ENCODE results near the gene CHN1. TPM values are rescaled to one million over a fixed set of nuclear protein-coding genes. Genes with fewer than 3 reads are reported as not detected.

CHN1 gene
- total and polyA plus RNA-seq, 2 of the 8 experiments (the other 6 are each of a cell fraction or from before 2014, with no cell fraction given) = 54.0 to 65.7 TPM

DNA sequence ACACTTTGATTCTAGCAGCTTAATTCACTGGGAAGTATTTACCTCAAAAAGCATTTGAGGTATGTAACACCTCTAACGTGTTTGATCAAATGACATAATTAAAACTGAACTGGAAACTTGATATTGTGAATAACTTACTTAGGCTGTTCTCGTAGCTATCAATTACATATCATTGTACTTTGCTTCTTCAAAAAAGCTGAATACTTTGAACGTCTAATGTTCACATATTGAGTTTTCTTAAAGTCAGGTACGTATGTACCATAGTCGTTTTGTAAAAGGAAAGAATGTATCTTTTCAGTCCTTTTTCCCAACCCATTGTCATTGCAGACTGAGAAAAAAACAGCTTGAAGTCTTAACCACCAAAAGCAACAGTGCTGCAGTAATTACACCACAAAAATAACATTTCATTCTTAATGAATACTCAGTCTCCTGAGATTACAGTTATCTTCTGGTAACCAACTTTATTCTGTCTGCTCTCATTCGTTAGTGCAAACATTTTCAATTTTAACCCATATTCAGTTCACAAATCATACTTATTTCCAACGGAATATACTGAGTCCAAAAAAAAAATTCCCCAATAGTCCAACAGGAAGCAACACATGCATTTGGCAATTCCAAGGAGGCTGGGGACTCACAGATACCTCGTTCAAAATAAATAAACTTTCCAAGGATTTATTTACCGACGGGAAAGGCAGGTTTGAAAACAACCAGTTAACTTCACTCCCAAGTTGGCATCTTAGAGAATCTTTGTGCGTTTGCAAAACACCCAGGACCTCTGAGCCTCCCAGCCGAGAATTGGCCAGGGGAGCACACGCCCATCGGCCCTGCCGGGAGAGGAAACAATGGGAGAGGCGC lies 1.1 kb downstream of the CHN1 start:
- peaks cover 0 to 17% (median 11%) of the 10 kb centered on the region in 4 experiments; a peak in 4 of 7 replicates for H3K4me1 ChIP-seq (replicated peaks in 1 of 4; ENCODE audit: control insufficient read depth in 3 of 4, insufficient read depth in 4 of 4, low read length in 3 of 4)
- no peak overlapping the region for H2BK12ac ChIP-seq (ENCODE audit: low read depth, low read length)
- no peak overlapping the region for H2BK20ac ChIP-seq (ENCODE audit: low read length)
- no peak overlapping the region for H3K27ac ChIP-seq (ENCODE audit: low read depth, low read length)
- no peaks in the 10 kb centered on the region for H3K9me3 ChIP-seq (ENCODE audit: insufficient read depth in 2 of 2, low read depth in 1 of 2, low read length in 1 of 2)
- H3K23me2 ChIP-seq (ENCODE audit: low read depth, low read length) = no peaks in the 10 kb centered on the region; the same call in 1 of the 2 replicates
- peak overlapping the region; percentile 65 to 87 for H3K4me2 ChIP-seq (ENCODE audit: insufficient read depth in 1 of 2, low read depth in 2 of 2, low read length in 2 of 2)
- no peak overlapping the region for H2BK5ac ChIP-seq (ENCODE audit: low read depth, low read length)
- no peaks in the 10 kb centered on the region for H3K79me1 ChIP-seq (ENCODE audit: low read depth, low read length)
- H2BK120ac ChIP-seq (replicated peaks; ENCODE audit: low read depth, low read length) = no peak overlapping the region
- no peaks in the 10 kb centered on the region; a peak in 1 of 8 replicates for H3K36me3 ChIP-seq (ENCODE audit: control insufficient read depth in 2 of 4, insufficient read depth in 4 of 4, low read length in 3 of 4)
- H3K4me3 ChIP-seq (ENCODE audit: extremely low read depth in 1 of 4, insufficient read depth in 2 of 4, low read depth in 3 of 4, low read length in 4 of 4) = peak overlapping the region; percentile 68 to 77 (median 74)
- DNase-seq (ENCODE audit: low read depth in 1 of 2, low spot score in 2 of 2) (peak in 1 of 2 experiments; percentile 67), FAIRE-seq (peak; percentile 50)
- WGBS, 2 experiments (ENCODE audit: extremely low coverage in 1 of 2, insufficient coverage in 1 of 2, insufficient read length in 1 of 2, insufficient replicate concordance in 2 of 2, low coverage in 1 of 2, low lambda C conversion rate in 2 of 2, missing lambda C conversion rate in 1 of 2) = 8% methylated on average over 12 of the region's 16 CpGs; no CpG with 5 or more reads in 1 of the 2 experiments
- H4K8ac ChIP-seq (ENCODE audit: extremely low read depth, insufficient read depth, low read length) = no peak overlapping the region
- no peak overlapping the region for H3K4ac ChIP-seq (replicated peaks; ENCODE audit: insufficient read length, low read depth, low read length)
- no peaks in the 10 kb centered on the region for H3K27me3 ChIP-seq (replicated peaks in 1 of 4; ENCODE audit: control insufficient read depth in 3 of 4, extremely low read depth in 1 of 4, insufficient read depth in 3 of 4, low read length in 3 of 4)
- H4K5ac ChIP-seq (ENCODE audit: insufficient read length, low read depth, low read length) = no peak overlapping the region
- H3K23ac ChIP-seq (ENCODE audit: insufficient read length) = no peak overlapping the region
- peak overlapping the region in 3 of 4 experiments; percentile 21 to 66 (median 45); a peak in 3 of 7 replicates for H3K9ac ChIP-seq (replicated peaks in 1 of 4; ENCODE audit: extremely low read depth in 1 of 4, low read depth in 3 of 4, low read length in 3 of 4)
- H3K18ac ChIP-seq (ENCODE audit: extremely low read depth, low read length) = 0 out of 2 replicates have a peak overlapping the region, but pooled peaks have one; percentile 24
- POLR2A ChIA-PET (ENCODE audit: partially characterized antibody) = interaction anchor here (0.6 to 2.0 kb wide), 14 partner anchors 10 to 273 kb away, joined by 3 to 14 read pairs (median 6); no protein-coding TSS in a partner anchor
- no peak overlapping the region for H4K91ac ChIP-seq (replicated peaks; ENCODE audit: insufficient read length, low read length)
- H3K56ac ChIP-seq (replicated peaks; ENCODE audit: insufficient read length, low read depth, low read length) = peak overlapping the region; percentile 56
- H3K14ac ChIP-seq (ENCODE audit: insufficient read length) = no peak overlapping the region
- H2AFZ ChIP-seq (ENCODE audit: low read length) = no peak overlapping the region
- CTCF ChIA-PET (ENCODE audit: partially characterized antibody) = interaction anchor here (0.7 to 2.3 kb wide), 7 partner anchors 27 to 307 kb away, joined by 3 to 9 read pairs (median 5); no protein-coding TSS in a partner anchor
- H2AK5ac ChIP-seq (ENCODE audit: low read depth, low read length) = no peak overlapping the region
- peaks cover 8 to 54% of the 10 kb centered on the region in 2 experiments for H3K79me2 ChIP-seq (ENCODE audit: control insufficient read depth in 1 of 2, insufficient read depth in 2 of 2, low read length in 2 of 2)
- H4K20me1 ChIP-seq (replicated peaks in 1 of 2; ENCODE audit: control insufficient read depth in 1 of 2, insufficient read depth in 2 of 2, low read length in 2 of 2) = peaks cover 0 to 3% of the 10 kb centered on the region in 2 experiments
- H2BK15ac ChIP-seq (ENCODE audit: low read length) = no peak overlapping the region
- no peak for TF ChIP-seq KDM1A (IDR thresholded peaks at IDR 0.05; ENCODE audit: borderline replicate concordance, low read length)
- peak in 1 of 2 experiments; percentile 54; a peak in 1 of 3 replicates for TF ChIP-seq POLR2A (IDR thresholded peaks at IDR 0.05; ENCODE audit: control extremely low read depth in 1 of 2, low read depth in 2 of 2, low read length in 2 of 2)
- TF ChIP-seq POLR2AphosphoS5 (IDR thresholded peaks at IDR 0.05; ENCODE audit: low read depth, low read length) = peak; percentile 54; the same call in 1 of the 2 replicates
- TF ChIP-seq TCF12 (IDR thresholded peaks at IDR 0.05; ENCODE audit: low read depth, low read length) = no peak
- TF ChIP-seq, protein P1, sequence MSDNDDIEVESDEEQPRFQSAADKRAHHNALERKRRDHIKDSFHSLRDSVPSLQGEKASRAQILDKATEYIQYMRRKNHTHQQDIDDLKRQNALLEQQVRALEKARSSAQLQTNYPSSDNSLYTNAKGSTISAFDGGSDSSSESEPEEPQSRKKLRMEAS (IDR thresholded peaks at IDR 0.05) = no peak
- TF ChIP-seq SAP30 (IDR thresholded peaks at IDR 0.05; ENCODE audit: insufficient read depth, insufficient replicate concordance, low read length) = no peak
- peak; percentile 36; the same call in 1 of the 2 replicates for TF ChIP-seq TBP (IDR thresholded peaks at IDR 0.05; ENCODE audit: low read depth, low read length)
- no peak for TF ChIP-seq SRF (IDR thresholded peaks at IDR 0.05; ENCODE audit: low read depth, low read length)
- no peak for TF ChIP-seq EGR1 (IDR thresholded peaks at IDR 0.05; ENCODE audit: borderline replicate concordance, low read depth, low read length)
- no peak for TF ChIP-seq SIN3A (conservative IDR thresholded peaks at IDR 0.05 in 1 of 2, IDR thresholded peaks at IDR 0.05 in 1 of 2; ENCODE audit: low read depth in 1 of 2, low read length in 2 of 2)
- TF ChIP-seq SP1 (IDR thresholded peaks at IDR 0.05; ENCODE audit: low read depth, low read length) = no peak

All from H1 (cell line).